HG03565 (cell line): ENCODE results near the gene SNAP47.
"Not testable (repeated sequence)": the region's sequence is repeated elsewhere in the genome, so short reads cannot be mapped to it uniquely, and the experiment has no call there.

Experiments used
- ATAC-seq: cut with Tn5 transposase; IDR thresholded peaks from one replicate; pipeline ENCODE4 v1.9.1; 2021; ENCODE audit warnings: mild to moderate bottlenecking, moderate library complexity; ENCODE audit not compliant: unreplicated experiment

The SNAP47 gene, protein sequence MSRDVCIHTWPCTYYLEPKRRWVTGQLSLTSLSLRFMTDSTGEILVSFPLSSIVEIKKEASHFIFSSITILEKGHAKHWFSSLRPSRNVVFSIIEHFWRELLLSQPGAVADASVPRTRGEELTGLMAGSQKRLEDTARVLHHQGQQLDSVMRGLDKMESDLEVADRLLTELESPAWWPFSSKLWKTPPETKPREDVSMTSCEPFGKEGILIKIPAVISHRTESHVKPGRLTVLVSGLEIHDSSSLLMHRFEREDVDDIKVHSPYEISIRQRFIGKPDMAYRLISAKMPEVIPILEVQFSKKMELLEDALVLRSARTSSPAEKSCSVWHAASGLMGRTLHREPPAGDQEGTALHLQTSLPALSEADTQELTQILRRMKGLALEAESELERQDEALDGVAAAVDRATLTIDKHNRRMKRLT

GRCh38 chr1:227734856-227735538 is at the start of gene SNAP47, which contains the start of gene JMJD4:
SNAP47 (plus strand) TSS chr1:227735435; CDS start chr1:227747737, 12,302 bp downstream.
JMJD4 (minus strand) TSS chr1:227735302; CDS start chr1:227735273, 29 bp downstream.
- peak; percentile 90 for ATAC-seq

DNA sequence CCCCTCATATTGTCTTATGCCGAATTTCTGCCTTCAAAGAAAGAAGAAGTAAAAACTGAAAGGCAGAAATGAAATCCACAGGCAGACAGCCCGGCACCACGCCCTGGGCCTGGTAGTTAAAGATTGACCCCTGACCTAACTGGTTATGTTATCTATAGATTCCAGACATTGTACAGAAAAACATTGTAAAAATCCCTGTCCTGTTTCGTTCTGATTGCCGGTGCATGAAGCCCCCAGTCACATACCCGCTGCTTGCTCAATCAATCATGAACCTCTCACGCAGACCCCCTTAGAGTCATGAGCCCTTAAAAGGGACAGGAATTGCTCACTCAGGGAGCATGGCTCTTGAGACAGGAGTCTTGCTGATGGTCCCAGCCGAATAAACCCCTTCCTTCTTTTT is 49.4 kb upstream of the SNAP47 start:
- ATAC-seq, result no peak

GRCh38 chr1:227697321-227697864 is 37.8 kb upstream of the SNAP47 start:
- ATAC-seq, result no peak

GRCh38 chr1:227701631-227702030 is 33.6 kb upstream of the SNAP47 start:
- not testable (repeated sequence) for ATAC-seq

- ATAC-seq, result no peak
These were observed 27.4 kb upstream of the SNAP47 start for GRCh38 chr1:227707846-227708245.

- ATAC-seq, result no peak
These were observed 25.8 kb upstream of the SNAP47 start for GRCh38 chr1:227709451-227709850.

DNA sequence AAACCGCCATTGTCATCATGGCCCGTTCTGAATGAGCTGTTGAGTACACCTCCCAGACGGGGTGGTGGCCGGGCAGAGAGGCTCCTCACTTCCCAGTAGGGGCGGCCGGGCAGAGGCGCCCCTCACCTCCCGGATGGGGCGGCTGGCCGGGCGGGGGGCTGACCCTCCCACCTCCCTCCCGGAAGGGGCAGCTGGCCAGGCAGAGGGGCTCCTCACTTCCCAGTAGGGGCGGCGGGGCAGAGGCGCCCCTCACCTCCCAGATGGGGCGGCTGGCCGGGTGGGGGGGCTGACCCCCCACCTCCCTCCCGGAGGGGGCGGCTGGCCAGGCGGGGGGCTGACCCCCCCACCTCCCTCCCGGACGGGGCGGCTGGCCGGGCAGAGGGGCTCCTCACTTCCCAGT is 24.8 kb upstream of the SNAP47 start:
- not testable (repeated sequence) for ATAC-seq

GRCh38 chr1:227712648-227713047 is 22.6 kb upstream of the SNAP47 start:
- peak; percentile 71 for ATAC-seq

GRCh38 chr1:227718932-227719331 is 16.3 kb upstream of the SNAP47 start:
- ATAC-seq, result no peak

- no peak for ATAC-seq
These were observed 11.8 kb upstream of the SNAP47 start for GRCh38 chr1:227723474-227723873.

GRCh38 chr1:227725046-227725445 is 10.2 kb upstream of the SNAP47 start:
- no peak for ATAC-seq

DNA sequence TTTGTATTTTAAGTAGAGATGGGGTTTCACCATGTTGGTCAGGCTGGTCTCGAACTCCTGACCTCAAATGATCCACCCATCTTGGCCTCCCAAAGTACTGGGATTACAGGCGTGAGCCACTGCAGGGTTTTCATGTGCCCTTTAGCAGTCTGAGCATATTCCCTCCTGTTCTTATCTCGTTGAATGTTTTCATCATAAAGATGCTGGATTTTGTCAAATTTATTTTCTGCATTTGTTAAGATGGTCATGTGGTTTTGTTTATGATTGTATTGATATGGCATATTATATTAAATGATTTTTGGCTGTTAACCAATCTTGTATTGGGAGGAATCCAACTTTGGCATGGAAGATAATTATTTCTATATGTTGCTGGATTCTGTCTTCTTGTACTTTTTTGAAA is 8.9 kb upstream of the SNAP47 start:
- ATAC-seq, result no peak

DNA sequence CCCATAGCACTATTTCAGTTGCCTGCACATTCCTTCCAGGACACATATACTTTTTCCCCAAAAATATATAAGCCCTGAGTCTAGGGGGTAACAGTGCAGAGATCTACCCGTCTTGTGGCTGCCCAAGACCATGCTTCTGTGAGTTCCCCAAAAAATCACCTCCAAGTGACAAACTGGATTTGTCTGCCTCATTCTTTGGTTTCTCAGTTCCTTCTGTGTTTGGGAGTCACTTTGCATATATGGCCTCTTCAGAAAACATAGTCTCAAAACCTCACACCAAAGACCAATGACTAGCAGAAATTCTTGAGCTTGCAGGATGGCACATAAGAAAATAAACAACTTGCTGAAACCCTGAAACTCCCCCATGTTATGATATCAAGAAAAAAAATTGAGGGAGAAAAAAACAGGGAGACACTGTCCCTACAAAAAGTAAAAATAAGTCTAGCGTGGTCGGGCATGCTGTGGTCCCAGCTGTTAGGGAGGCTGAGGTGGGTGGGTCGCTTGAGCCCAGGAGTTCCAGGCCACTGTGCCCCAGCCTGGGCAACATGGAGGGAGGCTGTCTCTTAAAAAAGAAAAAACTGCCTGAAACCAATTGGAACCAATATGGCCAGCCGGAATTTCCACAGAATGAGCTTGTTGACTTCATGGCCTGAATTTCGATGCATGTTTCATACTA is 8.2 kb upstream of the SNAP47 start:
- no peak for ATAC-seq

DNA sequence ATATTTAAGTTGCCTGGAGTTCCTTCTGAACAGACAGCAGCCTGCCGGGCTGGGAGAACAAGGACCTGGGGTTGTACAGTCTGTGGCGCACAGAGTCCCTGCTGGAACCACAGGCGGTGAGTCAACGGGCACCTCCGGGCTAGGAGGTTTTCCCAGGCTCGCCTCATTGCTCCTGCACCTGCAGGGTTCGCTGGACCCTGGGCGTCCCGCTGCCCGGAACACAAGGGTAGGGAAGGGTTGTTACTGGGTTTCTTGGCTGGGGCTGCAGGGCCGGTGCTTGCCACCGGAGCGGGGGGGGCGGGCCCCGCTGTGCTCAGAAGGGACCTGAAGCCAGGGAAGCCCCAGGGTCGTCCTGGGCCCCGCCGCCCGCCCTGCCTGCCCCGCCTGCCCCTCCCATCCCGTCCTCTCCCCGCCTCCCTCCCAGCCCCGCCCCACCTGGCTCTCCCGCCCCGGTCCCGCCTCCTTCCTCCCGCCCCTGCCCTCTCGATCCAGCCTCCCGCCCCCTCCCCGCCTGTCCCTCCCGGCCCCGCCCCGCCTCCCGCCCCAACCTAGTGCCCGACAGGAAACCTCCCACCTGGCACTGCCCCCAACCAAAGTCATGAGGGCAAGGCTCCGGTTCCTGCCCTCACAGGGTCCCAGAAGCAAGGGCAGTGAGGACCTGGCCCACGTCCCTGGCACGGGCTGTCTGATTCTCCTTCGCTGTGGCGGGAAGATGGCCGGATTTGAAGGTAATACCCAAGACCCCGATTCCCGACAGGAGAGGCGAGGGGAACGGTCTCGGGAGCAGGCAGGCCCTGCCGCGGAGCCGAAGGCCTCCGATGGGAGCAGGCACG is 7.0 kb upstream of the SNAP47 start:
- no peak for ATAC-seq

- ATAC-seq, result no peak
These were observed 6.4 kb upstream of the SNAP47 start for GRCh38 chr1:227728892-227729143.

- no peak for ATAC-seq
These were observed 5.9 kb upstream of the SNAP47 start for GRCh38 chr1:227729144-227729880.

GRCh38 chr1:227729881-227730629 is 5.2 kb upstream of the SNAP47 start:
- peak; percentile 18 for ATAC-seq

- ATAC-seq, result no peak
These were observed 4.5 kb upstream of the SNAP47 start for GRCh38 chr1:227730630-227731151.

DNA sequence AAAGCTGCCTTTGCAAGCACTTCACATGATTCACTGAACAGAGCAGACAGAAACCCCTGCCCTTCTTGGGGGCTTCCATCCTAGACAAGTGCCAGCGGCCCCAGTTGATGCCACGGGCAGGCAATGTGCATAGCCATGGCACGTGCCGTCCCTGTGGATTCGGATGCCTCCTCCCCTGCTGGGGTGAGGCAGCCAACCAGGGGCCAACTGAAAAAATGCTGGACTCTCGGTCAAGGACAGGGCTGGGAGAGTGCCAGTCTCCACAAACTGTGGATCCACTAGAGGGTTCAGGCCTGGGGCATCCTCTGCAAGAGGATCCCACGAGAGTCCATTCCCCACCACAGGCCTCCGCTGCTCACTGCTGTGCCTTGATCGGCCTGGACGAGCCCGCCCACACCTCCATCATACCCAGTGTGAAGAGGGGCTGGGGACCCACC is 4.0 kb upstream of the SNAP47 start:
- no peak for ATAC-seq
